ENCODE results near the gene IRGC. TPM values are rescaled to one million over a fixed set of nuclear protein-coding genes. Genes with fewer than 3 reads are reported as not detected.

The IRGC gene
- total and polyA plus RNA-seq, 9 of the 15 experiments (the other 6 are each of a cell fraction or from before 2014, with no cell fraction given): not detected

DNA sequence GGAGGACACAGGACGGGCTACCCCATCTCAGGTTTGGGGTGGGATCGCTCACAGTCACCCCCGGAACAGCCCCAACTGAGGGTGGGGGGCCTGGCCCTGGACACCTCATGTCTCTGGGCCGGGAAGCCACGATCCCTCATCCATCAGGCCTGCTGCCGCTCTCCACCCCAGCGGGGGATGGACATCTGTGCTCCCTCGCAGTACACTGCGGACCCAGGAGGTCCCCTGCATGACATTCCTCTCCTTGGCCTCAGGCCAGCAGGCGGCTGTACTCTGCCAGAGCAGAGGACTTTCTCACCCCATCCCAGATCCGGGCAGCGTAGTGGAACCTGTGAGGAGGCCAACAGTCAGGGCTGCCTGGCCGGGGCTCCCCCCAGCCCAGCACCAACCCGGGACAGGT lies 15.5 kb downstream of the IRGC start:
- Histone ChIP-seq H2AFZ (ENCODE audit: low read depth, low read length) (no peak overlapping the region), H3K4me3 (no peak overlapping the region), H3K4me2 (ENCODE audit: insufficient read depth, low read length) (no peak overlapping the region), H3K4me1 (replicated peaks in 1 of 2; ENCODE audit: control insufficient read depth in 2 of 2, insufficient read depth in 2 of 2, low read length in 2 of 2) (no peaks in the 10 kb centered on the region), H3K9me3 (replicated peaks; ENCODE audit: control insufficient read depth, insufficient read depth, low read depth, low read length) (no peaks in the 10 kb centered on the region), H3K79me2 (ENCODE audit: control insufficient read depth, insufficient read depth, low read length) (no peaks in the 10 kb centered on the region), H3K9ac (ENCODE audit: insufficient read depth in 1 of 2, low read depth in 2 of 2, low read length in 2 of 2) (no peak overlapping the region; a peak in 1 of 4 replicates), H3K27me3 (ENCODE audit: control insufficient read depth in 2 of 2, insufficient read depth in 2 of 2, low read length in 2 of 2) (no peaks in the 10 kb centered on the region), H3K36me3 (ENCODE audit: control insufficient read depth, insufficient read depth, low read length) (peaks cover 74% of the 10 kb centered on the region), H3K9me1 (ENCODE audit: control insufficient read depth, insufficient read depth, low read length) (peaks cover 4% of the 10 kb centered on the region), H4K20me1 (replicated peaks; ENCODE audit: control insufficient read depth, insufficient read depth, low read length) (no peaks in the 10 kb centered on the region), H3K27ac (ENCODE audit: extremely low read depth, low read depth, low read length) (no peak overlapping the region)
- ATAC-seq: no peak
- ChIA-PET POLR2A (interaction anchor here (0.6 to 1.3 kb wide), 2 partner anchors 21 to 24 kb away, joined by 4 read pairs; no protein-coding TSS in a partner anchor), CTCF (ENCODE audit: low intra/inter-chr PET ratio) (no interaction called here)
- FAIRE-seq: no peak
- in situ Hi-C loops (cut with MboI): no loop called here
- no peak for DNase-seq (ENCODE audit: extremely low read depth in 1 of 4, low spot score in 3 of 4)
- intact Hi-C loops (cut with micrococcal nuclease): no loop called here
- 88% methylated on average over 11 of the region's 14 CpGs for WGBS (ENCODE audit: insufficient coverage, low coverage, missing lambda C conversion rate)
- TF ChIP-seq, protein P1, sequence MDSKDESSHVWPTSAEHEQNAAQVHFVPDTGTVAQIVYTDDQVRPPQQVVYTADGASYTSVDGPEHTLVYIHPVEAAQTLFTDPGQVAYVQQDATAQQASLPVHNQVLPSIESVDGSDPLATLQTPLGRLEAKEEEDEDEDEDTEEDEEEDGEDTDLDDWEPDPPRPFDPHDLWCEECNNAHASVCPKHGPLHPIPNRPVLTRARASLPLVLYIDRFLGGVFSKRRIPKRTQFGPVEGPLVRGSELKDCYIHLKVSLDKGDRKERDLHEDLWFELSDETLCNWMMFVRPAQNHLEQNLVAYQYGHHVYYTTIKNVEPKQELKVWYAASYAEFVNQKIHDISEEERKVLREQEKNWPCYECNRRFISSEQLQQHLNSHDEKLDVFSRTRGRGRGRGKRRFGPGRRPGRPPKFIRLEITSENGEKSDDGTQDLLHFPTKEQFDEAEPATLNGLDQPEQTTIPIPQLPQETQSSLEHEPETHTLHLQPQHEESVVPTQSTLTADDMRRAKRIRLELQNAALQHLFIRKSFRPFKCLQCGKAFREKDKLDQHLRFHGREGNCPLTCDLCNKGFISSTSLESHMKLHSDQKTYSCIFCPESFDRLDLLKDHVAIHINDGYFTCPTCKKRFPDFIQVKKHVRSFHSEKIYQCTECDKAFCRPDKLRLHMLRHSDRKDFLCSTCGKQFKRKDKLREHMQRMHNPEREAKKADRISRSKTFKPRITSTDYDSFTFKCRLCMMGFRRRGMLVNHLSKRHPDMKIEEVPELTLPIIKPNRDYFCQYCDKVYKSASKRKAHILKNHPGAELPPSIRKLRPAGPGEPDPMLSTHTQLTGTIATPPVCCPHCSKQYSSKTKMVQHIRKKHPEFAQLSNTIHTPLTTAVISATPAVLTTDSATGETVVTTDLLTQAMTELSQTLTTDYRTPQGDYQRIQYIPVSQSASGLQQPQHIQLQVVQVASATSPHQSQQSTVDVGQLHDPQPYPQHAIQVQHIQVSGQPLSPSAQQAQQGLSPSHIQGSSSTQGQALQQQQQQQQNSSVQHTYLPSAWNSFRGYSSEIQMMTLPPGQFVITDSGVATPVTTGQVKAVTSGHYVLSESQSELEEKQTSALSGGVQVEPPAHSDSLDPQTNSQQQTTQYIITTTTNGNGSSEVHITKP (IDR thresholded peaks at IDR 0.05; ENCODE audit: partially characterized antibody): no peak
- TF ChIP-seq NFIC (IDR thresholded peaks at IDR 0.05): 0 out of 2 replicates have a peak, but pooled peaks have one; percentile 24
- TF ChIP-seq, protein P2, sequence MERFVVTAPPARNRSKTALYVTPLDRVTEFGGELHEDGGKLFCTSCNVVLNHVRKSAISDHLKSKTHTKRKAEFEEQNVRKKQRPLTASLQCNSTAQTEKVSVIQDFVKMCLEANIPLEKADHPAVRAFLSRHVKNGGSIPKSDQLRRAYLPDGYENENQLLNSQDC (CRISPR knock-in tag; IDR thresholded peaks at IDR 0.05): no peak
- no peak for TF ChIP-seq ZNF644 (tag; IDR thresholded peaks at IDR 0.05; ENCODE audit: low read depth)
- TF ChIP-seq NR2C1 (IDR thresholded peaks at IDR 0.05): no peak
- TF ChIP-seq NR2C1 (tag; IDR thresholded peaks at IDR 0.05): no peak
- TF ChIP-seq ZNF143 (CRISPR knock-in tag; IDR thresholded peaks at IDR 0.05): no peak
- 0 out of 2 replicates have a peak, but pooled peaks have one; percentile 25 for TF ChIP-seq POLR2G (IDR thresholded peaks at IDR 0.05; ENCODE audit: low read depth, low read length)
- no peak for TF ChIP-seq CC2D1A (IDR thresholded peaks at IDR 0.05)
- TF ChIP-seq, protein P3, sequence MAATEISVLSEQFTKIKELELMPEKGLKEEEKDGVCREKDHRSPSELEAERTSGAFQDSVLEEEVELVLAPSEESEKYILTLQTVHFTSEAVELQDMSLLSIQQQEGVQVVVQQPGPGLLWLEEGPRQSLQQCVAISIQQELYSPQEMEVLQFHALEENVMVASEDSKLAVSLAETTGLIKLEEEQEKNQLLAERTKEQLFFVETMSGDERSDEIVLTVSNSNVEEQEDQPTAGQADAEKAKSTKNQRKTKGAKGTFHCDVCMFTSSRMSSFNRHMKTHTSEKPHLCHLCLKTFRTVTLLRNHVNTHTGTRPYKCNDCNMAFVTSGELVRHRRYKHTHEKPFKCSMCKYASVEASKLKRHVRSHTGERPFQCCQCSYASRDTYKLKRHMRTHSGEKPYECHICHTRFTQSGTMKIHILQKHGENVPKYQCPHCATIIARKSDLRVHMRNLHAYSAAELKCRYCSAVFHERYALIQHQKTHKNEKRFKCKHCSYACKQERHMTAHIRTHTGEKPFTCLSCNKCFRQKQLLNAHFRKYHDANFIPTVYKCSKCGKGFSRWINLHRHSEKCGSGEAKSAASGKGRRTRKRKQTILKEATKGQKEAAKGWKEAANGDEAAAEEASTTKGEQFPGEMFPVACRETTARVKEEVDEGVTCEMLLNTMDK (IDR thresholded peaks at IDR 0.05; ENCODE audit: borderline replicate concordance, insufficient read depth, low read depth, low read length, poor library complexity, severe bottlenecking): no peak
- no peak for TF ChIP-seq ESRRB (CRISPR knock-in tag; IDR thresholded peaks at IDR 0.05; ENCODE audit: borderline replicate concordance)
- no peak for TF ChIP-seq ZFP36 (IDR thresholded peaks at IDR 0.05; ENCODE audit: low read depth, low read length, partially characterized antibody)
- no TSS peak for BruUV-seq (replicated peaks)

Measured in K562 (cell line).